Mesodermal cell (in vitro differentiated cells): ENCODE measurements around the gene NPPA.

ENCODE experiments used
- H3K27ac ChIP-seq: 2 replicates; pipeline ENCODE4 v1.7.0; 2013; ENCODE audit warnings: mild to moderate bottlenecking, low read depth, low read length, moderate library complexity; ENCODE audit not compliant: severe bottlenecking
- H3K36me3 ChIP-seq: 2 replicates; pipeline ENCODE4 v1.7.1; 2013; ENCODE audit warnings: mild to moderate bottlenecking, low read length, moderate library complexity; ENCODE audit not compliant: control insufficient read depth, insufficient read depth
- H3K4me1 ChIP-seq: one replicate; pipeline ENCODE4 v1.7.1; 2013; ENCODE audit warnings: mild to moderate bottlenecking, low read length; ENCODE audit not compliant: insufficient read depth, control insufficient read depth, poor library complexity, severe bottlenecking
- H3K4me3 ChIP-seq: 2 replicates; pipeline ENCODE4 v1.7.0; 2013; ENCODE audit warnings: low read length, control low read depth, mild to moderate bottlenecking; ENCODE audit not compliant: insufficient read depth, poor library complexity, severe bottlenecking; ENCODE audit errors: extremely low read depth
- H3K9me3 ChIP-seq: 2 replicates; pipeline ENCODE4 v1.7.1; 2013; ENCODE audit warnings: mild to moderate bottlenecking, low read length, moderate library complexity; ENCODE audit not compliant: control insufficient read depth
- WGBS, 2 experiments: methylation state at CpG; one replicate each; pipeline ENCODE4 v1.1.5; 2013; ENCODE audit warnings: missing lambda C conversion rate in 2 of 2; ENCODE audit not compliant: insufficient coverage in 2 of 2; 5-methylcytosine and 5-hydroxymethylcytosine counted together

NPPA gene

DNA sequence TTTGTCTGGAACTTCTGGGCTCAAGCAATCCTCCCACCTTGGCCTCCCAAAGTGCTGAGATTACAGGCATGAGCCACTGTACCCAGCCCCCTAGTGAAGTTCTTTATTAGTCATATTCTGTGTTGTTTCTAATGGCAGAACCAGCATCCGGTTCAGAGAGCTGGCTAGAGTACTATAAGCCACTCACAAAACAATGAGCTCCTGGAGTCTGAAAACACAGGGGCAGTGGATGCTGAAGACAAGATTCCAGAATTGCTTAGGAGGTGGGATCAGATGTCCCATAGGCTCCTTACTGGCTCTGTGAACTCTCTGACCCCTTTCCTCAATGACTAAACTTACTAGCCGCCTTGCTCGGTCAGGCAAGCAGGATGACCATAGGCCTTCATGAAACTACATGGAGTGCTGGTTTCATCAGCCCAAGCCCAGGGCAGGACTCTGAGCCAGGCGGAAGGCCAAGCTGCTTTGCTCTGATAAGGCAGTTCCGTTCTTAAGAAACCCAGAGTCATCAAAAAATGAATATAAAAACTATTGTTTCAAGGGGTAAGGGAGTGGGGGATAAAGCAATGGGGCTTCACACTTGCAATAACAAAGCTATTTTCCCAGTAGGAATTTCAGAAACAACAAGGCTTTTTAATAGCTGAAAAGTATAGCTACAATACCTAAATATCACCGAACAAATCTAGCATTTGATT lies 49.9 kb downstream of the NPPA start:
- Histone ChIP-seq H3K27ac (no peak overlapping the region), H3K4me3 (no peak overlapping the region), H3K4me1 (peaks cover 3% of the 10 kb centered on the region), H3K36me3 (peaks cover 67% of the 10 kb centered on the region), H3K9me3 (no peaks in the 10 kb centered on the region)
- 90 to 96% methylated on average over 3 of the region's 6 CpGs for WGBS, 2 experiments

- Histone ChIP-seq H3K27ac (no peak overlapping the region), H3K9me3 (no peaks in the 10 kb centered on the region), H3K4me3 (no peak overlapping the region), H3K36me3 (peaks cover 70% of the 10 kb centered on the region), H3K4me1 (peaks cover 7% of the 10 kb centered on the region)
- WGBS, 2 experiments, result 97 to 98% methylated on average over 15 of the region's 15 CpGs
These were observed 51.4 kb downstream of the NPPA start for GRCh38 chr1:11796036-11796828.
